Calu3 (cell line): ENCODE data around the gene ACSS3. TPM values are rescaled to one million over a fixed set of nuclear protein-coding genes. Genes with fewer than 3 reads are reported as not detected.

ENCODE experiments used
- BruUV-seq: library from RNA; stranded (reverse); fragments of 400-500 nt; replicated peaks from 2 replicates; lab custom pipeline; 2021; lab: Mats Ljungman, UMichigan
- CTCF ChIA-PET: fragments of 300-600 bp; sonication (Branson Sonifier 250); formaldehyde crosslinking; loops from one replicate; lab custom pipeline; 2022; ENCODE audit warnings: antibody characterized with exemption; lab: Charles Lee
- DNase-seq: peaks from one replicate; pipeline ENCODE4 v3.0.0; 2022
- H3K27ac Mint-ChIP-seq: one replicate; pipeline ENCODE4 v1.8.0; 2022; ENCODE audit warnings: mixed read lengths; ENCODE audit not compliant: unreplicated experiment
- H3K27me3 Mint-ChIP-seq: one replicate; pipeline ENCODE4 v1.8.0; 2022; ENCODE audit warnings: mixed read lengths; ENCODE audit not compliant: unreplicated experiment
- H3K36me3 Mint-ChIP-seq: one replicate; pipeline ENCODE4 v1.8.0; 2022; ENCODE audit warnings: mild to moderate bottlenecking, moderate library complexity, mixed read lengths; ENCODE audit not compliant: insufficient read depth, unreplicated experiment
- H3K4me1 Mint-ChIP-seq: one replicate; pipeline ENCODE4 v1.8.0; 2022; ENCODE audit warnings: mild to moderate bottlenecking, low read depth, mixed read lengths; ENCODE audit not compliant: unreplicated experiment
- H3K4me3 Mint-ChIP-seq: one replicate; pipeline ENCODE4 v1.8.0; 2022; ENCODE audit warnings: mild to moderate bottlenecking, low read depth, moderate library complexity, mixed read lengths; ENCODE audit not compliant: unreplicated experiment
- H3K9me3 Mint-ChIP-seq: one replicate; pipeline ENCODE4 v1.8.0; 2022; ENCODE audit warnings: low read depth, mixed read lengths; ENCODE audit not compliant: unreplicated experiment
- CTCF ChIP-seq: fragments of 200-600 bp; IDR thresholded peaks from one replicate; pipeline ENCODE4 v1.8.0; 2022; ENCODE audit warnings: antibody characterized with exemption; ENCODE audit not compliant: unreplicated experiment
- intact Hi-C: fragments of 100-400 bp; cut with micrococcal nuclease; formaldehyde crosslinking; loops from one replicate; pipeline ENCODE4 v1.10.0; 2022; ENCODE audit not compliant: unreplicated experiment
- total RNA-seq: library from RNA; stranded (reverse); gene quantifications from 2 replicates; pipeline ENCODE4 v1.2.3, GENCODE V29; 2022

ACSS3 gene
- total RNA-seq, 1 experiment from 2014 or later = 0.21 TPM

GRCh38 chr12:81086342-81086741 lies 8.5 kb downstream of the ACSS3 start:
- no peaks in the 10 kb centered on the region for H3K36me3 Mint-ChIP-seq
- H3K27ac Mint-ChIP-seq = no peak overlapping the region
- CTCF ChIA-PET = no interaction called here
- H3K4me1 Mint-ChIP-seq = no peaks in the 10 kb centered on the region
- peaks cover 2% of the 10 kb centered on the region for H3K9me3 Mint-ChIP-seq
- no TSS peak for BruUV-seq
- no peak for DNase-seq
- no peaks in the 10 kb centered on the region for H3K27me3 Mint-ChIP-seq
- no peak for TF ChIP-seq CTCF
- H3K4me3 Mint-ChIP-seq = no peak overlapping the region
- intact Hi-C loops = no loop called here

GRCh38 chr12:81088221-81088620 lies 10.3 kb downstream of the ACSS3 start:
- no peak overlapping the region for H3K27ac Mint-ChIP-seq
- TF ChIP-seq CTCF = no peak
- no peaks in the 10 kb centered on the region for H3K4me1 Mint-ChIP-seq
- no peaks in the 10 kb centered on the region for H3K36me3 Mint-ChIP-seq
- no peaks in the 10 kb centered on the region for H3K9me3 Mint-ChIP-seq
- no peaks in the 10 kb centered on the region for H3K27me3 Mint-ChIP-seq
- BruUV-seq = no TSS peak
- intact Hi-C loops = no loop called here
- H3K4me3 Mint-ChIP-seq = no peak overlapping the region
- CTCF ChIA-PET = no interaction called here
- DNase-seq = no peak

GRCh38 chr12:81089412-81089811 lies 11.5 kb downstream of the ACSS3 start:
- no peaks in the 10 kb centered on the region for H3K27me3 Mint-ChIP-seq
- no peaks in the 10 kb centered on the region for H3K4me1 Mint-ChIP-seq
- DNase-seq = no peak
- intact Hi-C loops = no loop called here
- BruUV-seq = no TSS peak
- H3K4me3 Mint-ChIP-seq = no peak overlapping the region
- CTCF ChIA-PET = no interaction called here
- no peak overlapping the region for H3K27ac Mint-ChIP-seq
- TF ChIP-seq CTCF = no peak
- H3K9me3 Mint-ChIP-seq = no peaks in the 10 kb centered on the region
- H3K36me3 Mint-ChIP-seq = no peaks in the 10 kb centered on the region

- DNase-seq = no peak
- CTCF ChIA-PET = no interaction called here
- no peak overlapping the region for H3K4me3 Mint-ChIP-seq
- no peak for TF ChIP-seq CTCF
- H3K4me1 Mint-ChIP-seq = no peaks in the 10 kb centered on the region
- H3K36me3 Mint-ChIP-seq = no peaks in the 10 kb centered on the region
- no peaks in the 10 kb centered on the region for H3K27me3 Mint-ChIP-seq
- no TSS peak for BruUV-seq
- intact Hi-C loops = no loop called here
- H3K9me3 Mint-ChIP-seq = no peaks in the 10 kb centered on the region
- no peak overlapping the region for H3K27ac Mint-ChIP-seq
Observed at GRCh38 chr12:81092053-81092452, 14.2 kb downstream of the ACSS3 start.
